HepG2 (cell line): ENCODE data around the gene SRP68. TPM values are rescaled to one million over a fixed set of nuclear protein-coding genes. Genes with fewer than 3 reads are reported as not detected.

Source experiments
- ATAC-seq: fragments of 200-7000 bp; cut with Tn5 transposase; 3 replicates; pipeline ENCODE4 v1.9.1; 2020; ENCODE audit warnings: mild to moderate bottlenecking, moderate library complexity
- BruUV-seq: library from RNA; stranded (reverse); fragments of 400-500 nt; replicated peaks from 2 replicates; lab custom pipeline; 2021; lab: Mats Ljungman, UMichigan
- CTCF ChIA-PET: fragments of 300-600 bp; formaldehyde crosslinking; extraction: SDS; loops from one replicate; lab custom pipeline; 2021; ENCODE audit warnings: low total read pairs, inconsistent platforms, low intra/inter-chr PET ratio; lab: Yijun Ruan, JAX
- POLR2A ChIA-PET: fragments of 350-600 bp; sonication (Branson Sonifier 250); formaldehyde crosslinking; loops from one replicate; lab custom pipeline; 2020; ENCODE audit warnings: antibody characterized with exemption, inconsistent platforms; lab: Yijun Ruan, JAX
- DNase-seq: peaks from one replicate; pipeline ENCODE4 v3.0.0-alpha.2; 2015; ENCODE audit warnings: low spot score
- FAIRE-seq: peaks from 3 replicates; lab custom pipeline; 2011; peaks lifted over from hg19 to GRCh38; lab: Jason Lieb, UNC
- H2AFZ ChIP-seq: one replicate; pipeline ENCODE4 v1.6.1; 2011; ENCODE audit warnings: low read length, inconsistent platforms
- H3K27ac ChIP-seq: fragments of 300-600 bp; 3 replicates; pipeline ENCODE4 v1.8.0; 2011; ENCODE audit warnings: mixed run types, mild to moderate bottlenecking, mixed read lengths, low read length, inconsistent platforms; ENCODE audit not compliant: insufficient read depth; ENCODE audit errors: extremely low read length
- H3K27me3 ChIP-seq, 2 experiments: fragments of 200-600 bp in 1 of 2; 2 replicates in 1 of 2; 3 replicates in 1 of 2; pipeline versions ENCODE4 v1.6.0 to v1.8.0; 2011; ENCODE audit warnings: low read length in 2 of 2, mild to moderate bottlenecking in 2 of 2, moderate library complexity in 2 of 2, inconsistent platforms in 1 of 2; ENCODE audit not compliant: insufficient read depth in 2 of 2, control insufficient read depth in 1 of 2
- H3K36me3 ChIP-seq, 2 experiments: fragments of 200-600 bp in 1 of 2; replicated peaks in 1 of 2; 2 replicates in 1 of 2; 3 replicates in 1 of 2; pipeline versions ENCODE4 v1.5.1 to v1.8.0; 2011; ENCODE audit warnings: low read length in 2 of 2, inconsistent platforms in 1 of 2; ENCODE audit not compliant: insufficient read depth in 2 of 2, control insufficient read depth in 1 of 2
- H3K4me1 ChIP-seq: 2 replicates; pipeline ENCODE4 v1.5.1; 2012; ENCODE audit warnings: low read length, inconsistent platforms; ENCODE audit not compliant: insufficient read depth
- H3K4me2 ChIP-seq: 2 replicates; pipeline ENCODE4 v1.6.0; 2011; ENCODE audit warnings: low read depth, low read length, inconsistent platforms
- H3K4me3 ChIP-seq, 3 experiments: fragments of 200-600 bp in 1 of 3; sonication (generic), shearing (Covaris generic) in 1 of 3; replicated peaks in 1 of 3; 2 replicates each; pipeline ENCODE4 v1.5.1; 2011 to 2016; ENCODE audit warnings: low read length in 3 of 3, inconsistent platforms in 2 of 3, low read depth in 2 of 3, mild to moderate bottlenecking in 2 of 3, control low read depth in 1 of 3, mixed read lengths in 1 of 3; ENCODE audit not compliant: insufficient read depth in 1 of 3
- H3K79me2 ChIP-seq: one replicate; pipeline ENCODE4 v1.6.1; 2011; ENCODE audit warnings: low read length, inconsistent platforms; ENCODE audit not compliant: insufficient read depth
- H3K9ac ChIP-seq: 2 replicates; pipeline ENCODE4 v1.6.0; 2011; ENCODE audit warnings: mild to moderate bottlenecking, low read depth, low read length, inconsistent platforms; ENCODE audit not compliant: insufficient read depth
- H3K9me3 ChIP-seq: 2 replicates; pipeline ENCODE4 v1.5.1; 2012; ENCODE audit warnings: mild to moderate bottlenecking, low read length
- H4K20me1 ChIP-seq: 2 replicates; pipeline ENCODE4 v1.6.0; 2011; ENCODE audit warnings: inconsistent platforms, mild to moderate bottlenecking, low read length, moderate library complexity; ENCODE audit not compliant: insufficient read depth
- ARID3A ChIP-seq: IDR thresholded peaks from 2 replicates; pipeline ENCODE4 v1.6.1; 2012; ENCODE audit warnings: low read depth, low read length, improper control_type of control experiment
- FOXA3 ChIP-seq: IDR thresholded peaks from 2 replicates; pipeline ENCODE4 v1.6.1; 2016; ENCODE audit warnings: missing genetic modification reagents, missing compliant biosample characterization
- GFI1 ChIP-seq: sonication (generic); formaldehyde crosslinking; IDR thresholded peaks from 2 replicates; pipeline ENCODE4 v1.5.0; 2020; ENCODE audit warnings: missing genetic modification reagents, mild to moderate bottlenecking, borderline replicate concordance
- HNF4A ChIP-seq: sonication (generic); formaldehyde crosslinking; IDR thresholded peaks from 2 replicates; pipeline ENCODE4 v1.4.0; 2020; ENCODE audit warnings: missing genetic modification reagents
- NR1H2 ChIP-seq: sonication (generic); formaldehyde crosslinking; IDR thresholded peaks from 2 replicates; pipeline ENCODE4 v1.8.1; 2022; ENCODE audit warnings: low read depth, missing genetic modification reagents, borderline replicate concordance
- RBFOX2 ChIP-seq: fragments of 200-400 bp; formaldehyde crosslinking; IDR thresholded peaks from 2 replicates; pipeline ENCODE4 v1.6.1; 2017; ENCODE audit warnings: low read depth, mild to moderate bottlenecking, low read length
- SAFB2 ChIP-seq: sonication (generic); formaldehyde crosslinking; IDR thresholded peaks from 2 replicates; pipeline ENCODE4 v1.5.1; 2020; ENCODE audit warnings: missing genetic modification reagents, low read depth, mild to moderate bottlenecking, borderline replicate concordance
- U2AF2 ChIP-seq: fragments of 200-400 bp; formaldehyde crosslinking; IDR thresholded peaks from 2 replicates; pipeline ENCODE4 v1.6.1; 2017; ENCODE audit warnings: low read depth, mild to moderate bottlenecking, low read length
- ZNF280D ChIP-seq: sonication (generic); formaldehyde crosslinking; IDR thresholded peaks from 2 replicates; pipeline ENCODE4 v1.5.1; 2020; ENCODE audit warnings: mild to moderate bottlenecking, missing genetic modification reagents
- ZNF550 ChIP-seq: sonication (generic); formaldehyde crosslinking; IDR thresholded peaks from 2 replicates; pipeline ENCODE4 v1.4.0; 2020; ENCODE audit warnings: mild to moderate bottlenecking, missing genetic modification reagents, borderline replicate concordance
- ZNF562 ChIP-seq: sonication (generic); formaldehyde crosslinking; IDR thresholded peaks from 2 replicates; pipeline ENCODE4 v1.8.0; 2022; ENCODE audit warnings: missing genetic modification reagents, borderline replicate concordance
- ZNF567 ChIP-seq: sonication (generic); formaldehyde crosslinking; IDR thresholded peaks from 2 replicates; pipeline ENCODE4 v1.8.1; 2023; ENCODE audit warnings: mild to moderate bottlenecking, missing genetic modification reagents, borderline replicate concordance
- ZNF660 ChIP-seq: sonication (generic); formaldehyde crosslinking; IDR thresholded peaks from 2 replicates; pipeline ENCODE4 v1.5.1; 2020; ENCODE audit warnings: mild to moderate bottlenecking, low read depth, missing genetic modification reagents, borderline replicate concordance
- ZNF670 ChIP-seq: sonication (generic); formaldehyde crosslinking; IDR thresholded peaks from 2 replicates; pipeline ENCODE4 v1.8.0; 2022; ENCODE audit warnings: mild to moderate bottlenecking, missing genetic modification reagents, borderline replicate concordance
- ZNF878 ChIP-seq: sonication (generic); formaldehyde crosslinking; IDR thresholded peaks from 2 replicates; pipeline ENCODE4 v1.8.1; 2023; ENCODE audit warnings: mild to moderate bottlenecking, missing genetic modification reagents, moderate library complexity
- ZNF883 ChIP-seq: sonication (generic); formaldehyde crosslinking; IDR thresholded peaks from 2 replicates; pipeline ENCODE4 v1.5.1; 2020; ENCODE audit warnings: mild to moderate bottlenecking, missing genetic modification reagents; ENCODE audit errors: not compliant biosample characterization
- WGBS: methylation state at CpG from one replicate; pipeline ENCODE4 v1.1.6; 2017; ENCODE audit warnings: low lambda C conversion rate; 5-methylcytosine and 5-hydroxymethylcytosine counted together
- in situ Hi-C: cut with HindIII; loops from 2 replicates; pipeline ENCODE4 v1.10.0; 2017; ENCODE audit warnings: low pct_unique_long_range_greater_than_20kb; ENCODE audit not compliant: extremely low pct_ligation_motif_present
- intact Hi-C: fragments of 100-400 bp; cut with micrococcal nuclease; formaldehyde crosslinking; loops from one replicate; pipeline ENCODE4 v1.10.0; 2022; ENCODE audit not compliant: unreplicated experiment
- polyA plus RNA-seq, 8 experiments: library from polyadenylated mRNA; depleted of rRNA in 3 of 8; stranded (reverse) in 7 of 8; unstranded in 1 of 8; fragments of >200 nt; fragmentation: Illumina TruSeq in 4 of 8; extraction: Trizol in 4 of 8; gene quantifications; 2 replicates each; pipeline versions ENCODE4 v1.2.1 to v1.2.3, GENCODE V29; 2011 to 2016; ENCODE audit warnings: low read depth in 4 of 8, missing spikeins in 1 of 8, mixed read lengths in 1 of 8; ENCODE audit not compliant: insufficient read depth in 1 of 8
- total RNA-seq, 5 experiments: library from RNA; depleted of rRNA; stranded (reverse); fragments of >200 nt; fragmentation: Illumina TruSeq; extraction: Trizol; gene quantifications; 2 replicates each; pipeline ENCODE4 v1.2.3, GENCODE V29; 2016; ENCODE audit warnings: low read depth in 1 of 5

The SRP68 gene
- total and polyA plus RNA-seq, 2 of the 13 experiments (the other 11 are each of a cell fraction or from before 2014, with no cell fraction given) = 39.8 to 74.3 TPM

GRCh38 chr17:76088041-76088867, 15.9 kb upstream of the SRP68 start (continued):
- no peak for TF ChIP-seq FOXA3 (CRISPR knock-in tag)
- no peak for TF ChIP-seq ZNF567 (CRISPR knock-in tag)
- TF ChIP-seq GFI1 (CRISPR knock-in tag) = no peak
- TF ChIP-seq RBFOX2 = 0 out of 2 replicates have a peak, but pooled peaks have one; percentile 4
- no peak for TF ChIP-seq ZNF670 (CRISPR knock-in tag)
- no peak for TF ChIP-seq HNF4A
- no peak for TF ChIP-seq NR1H2 (CRISPR knock-in tag)
- TF ChIP-seq U2AF2 = no peak

- no peak for DNase-seq
- H3K27me3 ChIP-seq = no peaks in the 10 kb centered on the region
- H4K20me1 ChIP-seq = no peaks in the 10 kb centered on the region
- no peak for FAIRE-seq
- ATAC-seq = no peak
- WGBS = 93% methylated on average over 11 of the region's 11 CpGs
- BruUV-seq = no TSS peak
- H3K9ac ChIP-seq = no peak overlapping the region
- no peaks in the 10 kb centered on the region for H3K4me1 ChIP-seq
- H3K4me3 ChIP-seq = no peak overlapping the region
- no peak overlapping the region for H2AFZ ChIP-seq
- H3K9me3 ChIP-seq = no peaks in the 10 kb centered on the region
- in situ Hi-C loops (no loop called here), intact Hi-C loops (no loop called here)
- POLR2A ChIA-PET = no interaction called here
- no peaks in the 10 kb centered on the region for H3K79me2 ChIP-seq
- no peak overlapping the region for H3K4me2 ChIP-seq
- H3K27ac ChIP-seq = no peak overlapping the region
- CTCF ChIA-PET = no interaction called here
- H3K36me3 ChIP-seq = peaks cover 66 to 80% of the 10 kb centered on the region in 2 experiments; a peak in 4 of 5 replicates
- TF ChIP-seq ZNF660 (CRISPR knock-in tag) (no peak), FOXA3 (CRISPR knock-in tag) (no peak), ZNF878 (CRISPR knock-in tag) (no peak), ZNF883 (peak; percentile 32), ZNF280D (no peak), SAFB2 (CRISPR knock-in tag) (no peak), ZNF562 (CRISPR knock-in tag) (no peak), ZNF550 (no peak), ARID3A (no peak)
These were observed 15.2 kb upstream of the SRP68 start for GRCh38 chr17:76087531-76087930.
